Esophagus muscularis mucosa (tissue), 4 donors: ENCODE data around the gene UST. TPM values are rescaled to one million over a fixed set of nuclear protein-coding genes. Genes with fewer than 3 reads are reported as not detected.

Source experiments
- DNase-seq: peaks from one replicate; pipeline ENCODE4 v3.0.0-alpha.2; 2017; ENCODE audit errors: extremely low spot score
- H3K27ac ChIP-seq, 4 donors: fragments of 200-600 bp; sonication (generic); replicated peaks in 1 of 4; 1 replicate in 3 of 4; 2 replicates in 1 of 4; pipeline ENCODE4 v1.5.1; 2016 to 2019; ENCODE audit warnings: mild to moderate bottlenecking in 1 of 4
- H3K27me3 ChIP-seq, 4 donors: fragments of 200-600 bp; sonication (generic); one replicate each; pipeline versions ENCODE4 v1.5.1 to v1.6.0; 2016 to 2019
- H3K36me3 ChIP-seq, 4 donors: fragments of 200-600 bp; sonication (generic); one replicate each; pipeline ENCODE4 v1.5.1; 2016 to 2019
- H3K4me1 ChIP-seq, 4 donors: fragments of 200-600 bp; sonication (generic); one replicate each; pipeline ENCODE4 v1.5.1; 2016 to 2019
- H3K4me3 ChIP-seq, 4 donors: fragments of 200-600 bp; sonication (generic); 1 replicate in 2 of 4; 2 replicates in 2 of 4; pipeline ENCODE4 v1.5.1; 2016 to 2019; ENCODE audit warnings: mild to moderate bottlenecking in 4 of 4, moderate library complexity in 1 of 4
- H3K9me3 ChIP-seq, 4 donors: fragments of 200-600 bp; sonication (generic); 1 replicate in 3 of 4; 2 replicates in 1 of 4; pipeline ENCODE4 v1.5.1; 2016 to 2019
- EP300 ChIP-seq: sonication (generic); formaldehyde crosslinking; IDR thresholded peaks from one replicate; pipeline ENCODE4 v1.6.1; 2017; ENCODE audit warnings: antibody characterized with exemption
- POLR2A ChIP-seq: fragments of 450-650 bp; IDR thresholded peaks from one replicate; pipeline ENCODE4 v1.6.1; 2017; ENCODE audit warnings: antibody characterized with exemption, moderate library complexity, mild to moderate bottlenecking, low read depth
- POLR2AphosphoS5 ChIP-seq, 2 donors: sonication (generic); formaldehyde crosslinking; IDR thresholded peaks; one replicate each; pipeline ENCODE4 v1.6.1; 2017; ENCODE audit warnings: antibody characterized with exemption in 2 of 2
- WGBS: methylation state at CpG from one replicate; pipeline ENCODE4 v1.1.5; 2018; 5-methylcytosine and 5-hydroxymethylcytosine counted together
- intact Hi-C: fragments of 100-400 bp; cut with DNase I; formaldehyde crosslinking; loops from one replicate; pipeline ENCODE4 v1.15.1; 2023
- total RNA-seq, 4 donors: library from RNA; depleted of rRNA; stranded (reverse); fragments of >200 nt; gene quantifications; one replicate each; pipeline versions ENCODE4 v1.1.0 to v1.2.1, GENCODE V29; 2016
- TF ChIP-seq, protein P1 (sequence below), 3 experiments: fragments of 200-600 bp in 2 of 3; fragments of 450-650 bp in 1 of 3; sonication (generic) in 2 of 3; IDR thresholded peaks; one replicate each; pipeline ENCODE4 v1.5.1; 2017 to 2019; ENCODE audit warnings: antibody characterized with exemption in 3 of 3, mild to moderate bottlenecking in 2 of 3, moderate library complexity in 1 of 3

The UST gene, protein sequence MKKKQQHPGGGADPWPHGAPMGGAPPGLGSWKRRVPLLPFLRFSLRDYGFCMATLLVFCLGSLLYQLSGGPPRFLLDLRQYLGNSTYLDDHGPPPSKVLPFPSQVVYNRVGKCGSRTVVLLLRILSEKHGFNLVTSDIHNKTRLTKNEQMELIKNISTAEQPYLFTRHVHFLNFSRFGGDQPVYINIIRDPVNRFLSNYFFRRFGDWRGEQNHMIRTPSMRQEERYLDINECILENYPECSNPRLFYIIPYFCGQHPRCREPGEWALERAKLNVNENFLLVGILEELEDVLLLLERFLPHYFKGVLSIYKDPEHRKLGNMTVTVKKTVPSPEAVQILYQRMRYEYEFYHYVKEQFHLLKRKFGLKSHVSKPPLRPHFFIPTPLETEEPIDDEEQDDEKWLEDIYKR
- 10 to 100 TPM; 29.1 to 46.3 (median 32.4) TPM for total RNA-seq

DNA sequence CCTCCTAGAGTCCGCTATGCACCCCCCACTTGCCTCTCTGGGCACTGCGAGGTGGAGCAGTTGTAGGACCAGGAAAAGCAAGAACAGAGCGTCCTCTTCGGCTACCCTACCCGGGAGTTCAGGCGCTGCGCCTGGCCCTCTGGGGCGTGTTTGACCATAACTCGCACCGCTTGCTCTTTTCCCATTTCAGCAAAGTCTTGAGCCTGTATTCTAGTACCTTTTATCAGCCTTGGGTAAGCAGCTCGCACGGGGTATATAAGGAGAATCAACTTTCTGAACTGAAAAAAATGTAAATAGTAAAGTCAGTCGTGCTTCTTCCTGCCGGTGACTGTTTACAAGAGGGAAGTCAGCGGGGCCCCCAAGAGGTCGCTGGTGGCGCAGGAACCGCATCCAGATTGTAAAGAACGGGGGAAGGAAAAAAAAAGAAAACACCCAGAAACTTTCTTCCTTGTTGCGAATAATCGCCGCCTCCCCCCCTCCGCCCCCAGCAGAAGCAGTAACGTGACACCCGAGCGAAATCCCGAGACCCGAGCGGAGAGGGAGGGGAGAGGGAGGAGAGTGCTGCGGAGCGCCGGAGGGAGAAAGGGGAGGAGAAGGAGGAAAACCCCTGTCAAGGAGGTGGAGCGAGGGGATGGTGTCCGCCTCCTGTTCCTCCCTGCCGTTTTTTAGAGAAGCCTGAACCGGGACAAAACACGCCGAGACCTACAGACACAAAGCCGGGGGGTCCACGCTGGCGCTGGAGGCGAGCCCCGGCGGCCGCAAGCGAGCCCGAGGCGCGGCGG lies at the start of gene UST:
Gene UST (plus strand): TSS at position 668 of the 782 bp plus-strand sequence. CDS start 401 bp downstream, outside the sequence.
- TF ChIP-seq, protein P1, sequence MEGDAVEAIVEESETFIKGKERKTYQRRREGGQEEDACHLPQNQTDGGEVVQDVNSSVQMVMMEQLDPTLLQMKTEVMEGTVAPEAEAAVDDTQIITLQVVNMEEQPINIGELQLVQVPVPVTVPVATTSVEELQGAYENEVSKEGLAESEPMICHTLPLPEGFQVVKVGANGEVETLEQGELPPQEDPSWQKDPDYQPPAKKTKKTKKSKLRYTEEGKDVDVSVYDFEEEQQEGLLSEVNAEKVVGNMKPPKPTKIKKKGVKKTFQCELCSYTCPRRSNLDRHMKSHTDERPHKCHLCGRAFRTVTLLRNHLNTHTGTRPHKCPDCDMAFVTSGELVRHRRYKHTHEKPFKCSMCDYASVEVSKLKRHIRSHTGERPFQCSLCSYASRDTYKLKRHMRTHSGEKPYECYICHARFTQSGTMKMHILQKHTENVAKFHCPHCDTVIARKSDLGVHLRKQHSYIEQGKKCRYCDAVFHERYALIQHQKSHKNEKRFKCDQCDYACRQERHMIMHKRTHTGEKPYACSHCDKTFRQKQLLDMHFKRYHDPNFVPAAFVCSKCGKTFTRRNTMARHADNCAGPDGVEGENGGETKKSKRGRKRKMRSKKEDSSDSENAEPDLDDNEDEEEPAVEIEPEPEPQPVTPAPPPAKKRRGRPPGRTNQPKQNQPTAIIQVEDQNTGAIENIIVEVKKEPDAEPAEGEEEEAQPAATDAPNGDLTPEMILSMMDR (IDR thresholded peaks at IDR 0.05) = peak; percentile 20 to 42 (median 29)
- no peak for TF ChIP-seq EP300
- TF ChIP-seq POLR2AphosphoS5 (IDR thresholded peaks at IDR 0.05) = peak; percentile 76 to 77
- Histone ChIP-seq H3K27ac (peak within 1 kb of the TSS; percentile 83 to 92 (median 90)), H3K36me3 (no peaks in the 10 kb centered on the region), H3K9me3 (no peaks in the 10 kb centered on the region), H3K4me3 (peak within 1 kb of the TSS; percentile 70 to 95 (median 84)), H3K27me3 (no peaks in the 10 kb centered on the region), H3K4me1 (peaks cover 6 to 42% (median 33%) of the 10 kb centered on the region in 4 donors)
- WGBS = 1% methylated on average over 31 of the region's 50 CpGs
- intact Hi-C loops = loop anchor here (5.0 kb wide), 1 partner anchor 169 kb away; no protein-coding TSS in a partner anchor
- peak; percentile 96 for DNase-seq

DNA sequence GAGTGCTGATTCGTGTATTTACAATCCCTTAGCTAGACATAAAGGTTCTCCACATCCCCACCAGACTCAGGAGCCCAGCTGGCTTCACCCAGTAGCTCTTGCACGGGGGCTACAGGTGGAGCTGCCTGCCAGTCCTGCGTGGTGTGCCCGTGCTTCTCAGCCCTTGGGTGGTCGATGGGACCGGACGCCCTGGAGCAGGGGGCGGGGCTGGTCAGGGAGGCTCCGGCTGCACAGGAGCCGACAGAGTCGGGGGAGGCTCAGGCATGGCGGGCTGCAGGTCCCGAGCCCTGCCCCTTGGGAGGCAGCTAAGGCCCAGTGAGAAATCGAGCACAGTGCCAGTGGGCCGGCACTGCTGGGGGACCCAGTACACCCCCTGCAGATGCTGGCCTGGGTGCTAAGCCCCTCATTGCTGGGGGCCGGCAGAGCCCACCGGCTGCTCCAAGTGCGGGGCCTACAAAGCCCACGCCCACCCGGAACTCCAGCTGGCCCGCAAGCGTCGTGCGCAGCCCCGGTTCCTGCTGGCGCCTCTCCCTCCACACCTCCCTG lies 48.9 kb upstream of the UST start:
- Histone ChIP-seq H3K4me3 (no peak overlapping the region), H3K27ac (no peak overlapping the region), H3K9me3 (no peaks in the 10 kb centered on the region), H3K4me1 (peaks cover 15 to 22% (median 19%) of the 10 kb centered on the region in 4 donors), H3K27me3 (no peaks in the 10 kb centered on the region), H3K36me3 (no peaks in the 10 kb centered on the region)
- WGBS = 97% methylated on average over 14 of the region's 26 CpGs
- TF ChIP-seq POLR2A (no peak), POLR2AphosphoS5 (IDR thresholded peaks at IDR 0.05) (no peak), EP300 (no peak)
- TF ChIP-seq, protein P1 (IDR thresholded peaks at IDR 0.05) = no peak
- peak; percentile 53 for DNase-seq
- intact Hi-C loops = no loop called here

DNA sequence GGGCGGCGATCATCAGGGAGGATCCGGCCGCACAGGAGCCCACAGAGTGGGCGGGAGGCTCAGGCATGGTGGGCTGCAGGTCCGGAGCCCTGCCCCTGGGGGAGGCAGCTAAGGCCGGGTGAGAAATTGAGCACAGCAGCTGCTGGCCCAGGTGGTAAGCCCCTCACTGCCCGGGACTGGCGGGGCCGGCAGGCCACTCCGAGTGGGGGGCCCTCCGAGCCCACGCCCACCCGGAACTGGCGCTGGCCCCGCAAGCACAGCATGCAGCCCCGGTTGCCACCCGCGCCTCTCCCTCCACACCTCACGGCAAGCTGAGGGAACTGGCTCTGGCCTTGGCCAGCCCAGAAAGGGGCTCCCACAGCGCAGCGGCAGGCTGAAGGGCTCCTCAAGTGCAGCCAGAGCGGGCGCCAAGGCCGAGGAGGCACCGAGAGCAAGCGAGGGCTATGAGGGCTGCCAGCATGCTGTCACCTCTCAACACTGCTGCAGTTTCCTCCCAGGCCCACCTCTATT lies 48.1 kb upstream of the UST start:
- no peak for DNase-seq
- Histone ChIP-seq H3K4me3 (no peak overlapping the region), H3K36me3 (no peaks in the 10 kb centered on the region), H3K27ac (no peak overlapping the region), H3K9me3 (no peaks in the 10 kb centered on the region), H3K27me3 (no peaks in the 10 kb centered on the region), H3K4me1 (peaks cover 15 to 22% (median 19%) of the 10 kb centered on the region in 4 donors)
- intact Hi-C loops = no loop called here
- TF ChIP-seq, protein P1 (IDR thresholded peaks at IDR 0.05) = no peak
- TF ChIP-seq POLR2AphosphoS5 (IDR thresholded peaks at IDR 0.05) = no peak
- no peak for TF ChIP-seq POLR2A
- no peak for TF ChIP-seq EP300
- 100% methylated on average over 1 of the region's 27 CpGs for whole genome bisulfite sequencing

DNA sequence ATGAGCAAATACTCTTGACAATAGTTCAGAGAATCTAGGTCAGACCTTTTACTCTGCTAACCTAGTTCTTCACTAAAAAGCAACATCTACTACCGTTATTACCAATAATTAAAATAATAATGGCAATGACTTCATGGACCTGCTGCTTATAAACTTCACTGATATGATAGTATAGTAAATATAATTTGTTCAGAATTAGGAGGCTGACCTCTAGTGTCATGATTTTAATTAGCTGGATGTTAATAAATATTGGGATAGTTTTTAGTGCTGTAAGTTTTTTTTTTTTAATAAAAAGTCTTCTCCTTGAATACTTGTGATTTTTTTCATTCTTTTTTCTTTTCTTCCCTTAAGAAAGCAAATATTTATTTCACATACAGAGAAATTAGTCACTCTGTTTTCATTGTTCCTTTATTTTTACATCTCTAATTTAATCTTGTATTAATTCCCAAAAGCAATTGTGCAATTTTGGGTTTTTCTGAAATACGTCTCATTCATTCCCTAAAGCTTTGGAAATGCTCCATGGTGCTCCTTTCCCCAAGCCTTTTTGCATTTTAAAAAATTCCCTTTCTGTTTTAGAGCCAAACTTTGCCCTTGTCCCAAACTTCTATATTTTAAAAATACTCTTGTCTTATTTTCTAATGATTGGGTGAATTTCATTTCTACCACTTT lies 46.6 kb upstream of the UST start:
- WGBS = 41% methylated on average over 2 of the region's 2 CpGs
- TF ChIP-seq, protein P1 (IDR thresholded peaks at IDR 0.05) = no peak
- TF ChIP-seq POLR2AphosphoS5 (IDR thresholded peaks at IDR 0.05) = no peak
- DNase-seq = no peak
- Histone ChIP-seq H3K9me3 (no peaks in the 10 kb centered on the region), H3K27ac (no peak overlapping the region), H3K4me1 (peaks cover 15 to 22% (median 19%) of the 10 kb centered on the region in 4 donors), H3K27me3 (no peaks in the 10 kb centered on the region), H3K4me3 (peak overlapping the region; percentile 26 to 48 (median 28)), H3K36me3 (no peaks in the 10 kb centered on the region)
- intact Hi-C loops = no loop called here
